ENCODE data around the gene ENTPD1. TPM values are rescaled to one million over a fixed set of nuclear protein-coding genes. Genes with fewer than 3 reads are reported as not detected.

The ENTPD1 gene
- total and polyA plus RNA-seq, 8 donors, result 3.7 to 56.7 (median 9.7) TPM

- H3K4me3 ChIP-seq, result no peak overlapping the region
- H3K36me3 ChIP-seq, result no peaks in the 10 kb centered on the region
- DNase-seq, result peak in 1 of 2 donors; percentile 36
- TF ChIP-seq POLR2AphosphoS5 (IDR thresholded peaks at IDR 0.05), result no peak
- no peak for TF ChIP-seq POLR2A (IDR thresholded peaks at IDR 0.05)
- TF ChIP-seq CTCF (IDR thresholded peaks at IDR 0.05), result no peak
- no peak for TF ChIP-seq EP300 (IDR thresholded peaks at IDR 0.05)
- no peaks in the 10 kb centered on the region for H3K9me3 ChIP-seq
- H3K27ac ChIP-seq, result peak overlapping the region in 4 of 5 donors; percentile 28 to 72 (median 62)
- no peaks in the 10 kb centered on the region for H3K27me3 ChIP-seq
- WGBS, 5 donors, result 54 to 73% (median 69%) methylated on average over 6 of the region's 6 CpGs
- intact Hi-C loops (cut with DNase I; ENCODE audit: low total_unique reads), result no loop called here
- peaks cover 0 to 39% (median 16%) of the 10 kb centered on the region in 4 donors for H3K4me1 ChIP-seq
These were observed 76.5 kb downstream of the ENTPD1 start for GRCh38 chr10:95832216-95833041.

GRCh38 chr10:95833042-95833610 is 77.2 kb downstream of the ENTPD1 start:
- intact Hi-C loops (cut with DNase I; ENCODE audit: low total_unique reads), result no loop called here
- no peak overlapping the region for H3K4me3 ChIP-seq
- peak overlapping the region in 3 of 5 donors; percentile 54 to 69 (median 61) for H3K27ac ChIP-seq

GRCh38 chr10:95834406-95834805 is 78.4 kb downstream of the ENTPD1 start:
- Histone ChIP-seq H3K27ac (peak overlapping the region in 3 of 5 donors; percentile 32 to 61 (median 43)), H3K27me3 (no peaks in the 10 kb centered on the region), H3K4me3 (no peak overlapping the region), H3K36me3 (no peaks in the 10 kb centered on the region), H3K4me1 (peaks cover 0 to 52% (median 18%) of the 10 kb centered on the region in 4 donors), H3K9me3 (no peaks in the 10 kb centered on the region)
- intact Hi-C loops (cut with DNase I; ENCODE audit: low total_unique reads), result no loop called here
- 93 to 97% (median 95%) methylated on average over 3 of the region's 3 CpGs for WGBS, 5 donors
- DNase-seq, result no peak
- TF ChIP-seq POLR2A (IDR thresholded peaks at IDR 0.05) (no peak), POLR2AphosphoS5 (IDR thresholded peaks at IDR 0.05) (no peak), EP300 (IDR thresholded peaks at IDR 0.05) (no peak), CTCF (IDR thresholded peaks at IDR 0.05) (no peak)

More at GRCh38 chr10:95833042-95833610, 77.2 kb downstream of the ENTPD1 start:
- Histone ChIP-seq H3K9me3 (no peaks in the 10 kb centered on the region), H3K36me3 (no peaks in the 10 kb centered on the region), H3K4me1 (peaks cover 0 to 46% (median 18%) of the 10 kb centered on the region in 4 donors), H3K27me3 (no peaks in the 10 kb centered on the region)
- 30 to 44% (median 37%) methylated on average over 1 of the region's 1 CpG for WGBS, 5 donors
- no peak for DNase-seq
- TF ChIP-seq CTCF (IDR thresholded peaks at IDR 0.05) (no peak), EP300 (IDR thresholded peaks at IDR 0.05) (no peak), POLR2AphosphoS5 (IDR thresholded peaks at IDR 0.05) (no peak), POLR2A (IDR thresholded peaks at IDR 0.05) (no peak)

GRCh38 chr10:95835149-95835860 is 79.3 kb downstream of the ENTPD1 start:
- intact Hi-C loops (cut with DNase I; ENCODE audit: low total_unique reads), result no loop called here
- 71 to 84% (median 81%) methylated on average over 2 of the region's 2 CpGs for WGBS, 5 donors
- TF ChIP-seq POLR2A (IDR thresholded peaks at IDR 0.05) (no peak), POLR2AphosphoS5 (IDR thresholded peaks at IDR 0.05) (no peak), CTCF (IDR thresholded peaks at IDR 0.05) (no peak), EP300 (IDR thresholded peaks at IDR 0.05) (no peak)
- H3K4me1 ChIP-seq, result peaks cover 0 to 61% (median 20%) of the 10 kb centered on the region in 4 donors
- H3K9me3 ChIP-seq, result no peaks in the 10 kb centered on the region
- peak overlapping the region in 1 of 5 donors; percentile 7 for H3K27ac ChIP-seq
- DNase-seq, result no peak
- H3K4me3 ChIP-seq, result no peak overlapping the region
- no peaks in the 10 kb centered on the region for H3K36me3 ChIP-seq
- no peaks in the 10 kb centered on the region for H3K27me3 ChIP-seq
